NOMO-1 treated with dmso at 0.1 percent for 144 hours (cell line): Measurements from ENCODE around the gene HAGHL.
"Not testable (repeated sequence)": the region's sequence is repeated elsewhere in the genome, so short reads cannot be mapped to it uniquely, and the experiment has no call there.

Experiments used
- DNase-seq: peaks from one replicate; lab custom pipeline; 2025; ENCODE audit not compliant: unreplicated experiment; lab: John Stamatoyannopoulos, UW

HAGHL gene

GRCh38 chr16:767743-768235 lies 40.9 kb downstream of the HAGHL start:
- DNase-seq = no peak

GRCh38 chr16:768428-768827 lies 41.5 kb downstream of the HAGHL start:
- DNase-seq = no peak

GRCh38 chr16:769184-769784 lies 42.4 kb downstream of the HAGHL start:
- DNase-seq = no peak

- DNase-seq = no peak
Measured at GRCh38 chr16:769934-770333, 43.0 kb downstream of the HAGHL start.

GRCh38 chr16:770411-770810 lies 43.5 kb downstream of the HAGHL start:
- DNase-seq = no peak

- DNase-seq = no peak
Measured at GRCh38 chr16:772959-773358, 46.1 kb downstream of the HAGHL start.

GRCh38 chr16:774086-775001 lies 47.4 kb downstream of the HAGHL start:
- DNase-seq = no peak

GRCh38 chr16:775236-775796 lies 48.4 kb downstream of the HAGHL start:
- no peak for DNase-seq

GRCh38 chr16:776298-776697 lies 49.4 kb downstream of the HAGHL start:
- DNase-seq = not testable (repeated sequence)

GRCh38 chr16:776824-777223 lies 49.9 kb downstream of the HAGHL start:
- DNase-seq = no peak

- no peak for DNase-seq
Measured at GRCh38 chr16:777826-778225, 50.9 kb downstream of the HAGHL start.

GRCh38 chr16:778447-778846 lies 51.5 kb downstream of the HAGHL start:
- no peak for DNase-seq

- DNase-seq = no peak
Measured at GRCh38 chr16:778909-779527, 52.1 kb downstream of the HAGHL start.
